ENCODE data around the gene PANX2.

Gene PANX2

DNA sequence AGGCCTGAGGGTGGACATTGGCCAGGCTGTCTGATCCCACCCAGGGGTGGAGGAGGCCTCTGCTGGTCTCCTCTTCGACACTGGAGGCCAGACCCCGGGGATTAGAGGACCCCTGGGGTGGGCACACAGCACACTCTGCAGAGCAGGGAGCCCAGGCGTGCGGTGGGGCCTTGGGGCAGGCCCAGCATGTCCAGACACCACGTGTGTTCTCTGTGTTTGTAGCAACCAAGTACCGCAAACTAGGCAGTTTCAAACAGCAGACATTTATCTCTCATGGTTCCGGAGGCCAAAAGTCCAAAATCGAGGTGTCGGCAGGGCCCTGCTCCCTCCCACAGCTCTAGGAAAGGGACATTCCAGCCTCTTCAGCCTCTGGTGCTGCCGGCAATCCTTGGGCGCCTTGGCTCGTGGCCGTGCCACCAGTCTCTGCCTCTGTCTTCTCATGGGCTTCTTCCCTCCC lies 1.5 kb downstream of the PANX2 start:
- no peak for DNase-seq (ENCODE audit: low spot score)

GRCh38 chr22:50173311-50173982 lies 2.9 kb downstream of the PANX2 start:
- no peak for DNase-seq (ENCODE audit: low spot score)

- no peak for DNase-seq (ENCODE audit: low spot score)
Measured at GRCh38 chr22:50173983-50174355, 3.4 kb downstream of the PANX2 start.

DNA sequence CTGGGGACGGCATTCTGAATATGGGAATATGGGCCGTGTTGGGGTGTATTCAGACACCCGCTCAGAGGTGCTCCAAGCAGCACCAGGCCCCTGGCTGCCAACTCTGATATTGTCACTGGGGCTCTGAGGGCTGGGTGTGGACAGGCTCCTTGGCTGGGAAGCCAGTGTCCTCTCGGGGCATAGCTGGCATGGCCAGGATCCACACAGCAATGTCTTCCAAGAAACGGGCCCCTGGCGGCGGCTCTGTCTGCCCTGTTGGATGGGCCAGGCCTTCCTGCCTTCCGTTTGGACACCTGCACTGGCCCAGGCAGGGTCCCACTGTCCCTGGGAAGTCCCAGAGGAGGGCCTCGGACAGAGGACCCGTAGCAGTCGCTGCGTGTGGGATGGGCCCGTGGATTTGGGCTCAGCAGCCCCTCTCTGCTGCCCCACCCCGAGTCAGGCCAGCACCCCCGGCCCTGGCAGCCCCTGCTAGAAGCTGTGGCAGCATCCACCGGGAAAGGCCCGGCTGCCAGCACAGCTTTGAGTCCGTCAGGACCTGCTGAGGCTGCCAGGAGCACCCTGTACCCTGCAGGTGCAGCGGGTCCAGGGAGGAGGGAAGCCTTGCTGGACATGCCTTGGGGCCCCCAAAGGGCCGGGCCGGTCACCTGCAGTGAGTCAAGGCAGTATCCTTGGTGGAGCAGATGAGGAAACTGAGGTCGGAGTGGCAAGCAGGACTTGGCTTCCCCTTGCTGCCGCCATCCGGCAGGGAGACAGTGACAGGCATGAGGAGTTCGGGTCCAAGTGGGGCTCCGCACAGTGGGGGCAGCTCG lies 4.1 kb downstream of the PANX2 start:
- DNase-seq (ENCODE audit: low spot score) = no peak

- DNase-seq (ENCODE audit: low spot score) = no peak
Measured at GRCh38 chr22:50175191-50175461, 4.6 kb downstream of the PANX2 start.

DNA sequence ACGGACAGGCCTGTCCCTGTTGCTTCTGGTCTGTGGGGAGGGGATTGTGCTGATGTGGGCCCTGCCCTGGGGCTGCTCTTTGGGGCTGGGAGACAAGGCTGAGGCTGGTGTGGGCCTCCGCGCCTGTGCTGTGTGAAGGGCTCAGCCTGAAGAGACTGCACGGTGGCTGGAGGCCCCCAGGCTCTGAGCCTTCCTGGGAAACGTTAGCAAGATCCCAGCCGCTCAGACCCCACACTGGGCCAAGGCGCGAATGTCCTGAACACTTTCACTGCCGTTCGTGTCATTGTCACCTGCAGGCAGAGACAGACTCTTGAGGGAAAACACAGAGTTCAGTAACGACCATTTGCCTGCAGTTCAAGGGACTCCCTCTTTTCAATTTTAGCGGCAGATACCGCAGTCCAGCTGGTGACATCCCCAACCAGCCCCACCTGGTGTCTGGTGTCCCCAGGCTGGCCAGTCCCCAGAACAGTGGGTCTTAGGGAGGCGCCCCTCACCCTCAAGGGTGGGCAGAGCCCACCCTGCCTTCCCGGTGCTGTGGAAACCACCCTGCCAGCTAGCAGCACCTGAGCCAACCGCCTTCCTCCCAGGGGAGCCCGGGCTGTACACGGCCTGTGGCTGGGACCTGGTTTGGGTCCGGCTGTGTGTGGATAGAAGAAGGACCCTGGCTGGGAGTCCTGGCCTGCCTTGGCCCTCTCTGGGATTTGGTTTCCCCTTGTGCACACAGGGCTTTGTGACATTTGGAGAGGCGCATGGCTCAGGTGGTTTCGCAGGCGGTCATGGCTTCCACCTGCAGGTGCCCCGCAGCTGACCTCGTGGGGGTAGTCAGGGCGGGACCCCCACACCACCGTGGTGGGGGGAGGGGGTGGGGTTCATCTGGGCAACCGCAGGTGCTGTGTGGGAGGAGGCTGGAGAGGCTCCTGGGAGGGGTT lies 5.7 kb downstream of the PANX2 start:
- DNase-seq (ENCODE audit: low spot score) = no peak

- no peak for DNase-seq (ENCODE audit: low spot score)
Measured at GRCh38 chr22:50176850-50177536, 6.5 kb downstream of the PANX2 start.

DNA sequence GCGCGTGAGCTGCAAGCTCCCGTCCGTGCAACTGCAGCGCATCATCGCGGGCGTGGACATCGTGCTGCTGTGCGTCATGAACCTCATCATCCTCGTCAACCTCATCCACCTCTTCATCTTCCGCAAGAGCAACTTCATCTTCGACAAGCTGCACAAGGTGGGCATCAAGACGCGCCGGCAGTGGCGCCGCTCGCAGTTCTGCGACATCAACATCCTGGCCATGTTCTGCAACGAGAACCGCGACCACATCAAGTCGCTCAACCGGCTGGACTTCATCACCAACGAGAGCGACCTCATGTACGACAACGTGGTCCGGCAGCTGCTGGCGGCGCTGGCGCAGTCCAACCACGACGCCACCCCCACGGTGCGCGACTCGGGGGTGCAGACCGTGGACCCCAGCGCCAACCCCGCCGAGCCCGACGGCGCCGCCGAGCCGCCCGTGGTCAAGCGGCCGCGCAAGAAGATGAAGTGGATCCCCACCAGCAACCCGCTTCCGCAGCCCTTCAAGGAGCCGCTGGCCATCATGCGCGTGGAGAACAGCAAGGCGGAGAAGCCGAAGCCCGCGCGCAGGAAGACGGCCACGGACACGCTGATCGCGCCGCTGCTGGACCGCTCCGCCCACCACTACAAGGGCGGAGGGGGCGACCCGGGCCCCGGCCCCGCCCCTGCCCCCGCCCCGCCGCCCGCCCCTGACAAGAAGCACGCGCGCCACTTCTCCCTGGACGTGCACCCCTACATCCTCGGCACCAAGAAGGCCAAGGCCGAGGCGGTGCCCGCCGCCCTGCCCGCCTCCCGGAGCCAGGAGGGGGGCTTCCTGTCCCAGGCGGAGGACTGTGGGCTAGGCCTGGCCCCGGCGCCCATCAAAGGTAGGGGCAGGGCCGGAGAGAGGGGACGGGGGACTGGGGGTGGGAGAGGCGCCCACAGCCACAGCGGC lies 7.3 kb downstream of the PANX2 start:
- DNase-seq (ENCODE audit: low spot score) = no peak

GRCh38 chr22:50178471-50178864 lies 7.9 kb downstream of the PANX2 start:
- DNase-seq (ENCODE audit: low spot score) = no peak

DNA sequence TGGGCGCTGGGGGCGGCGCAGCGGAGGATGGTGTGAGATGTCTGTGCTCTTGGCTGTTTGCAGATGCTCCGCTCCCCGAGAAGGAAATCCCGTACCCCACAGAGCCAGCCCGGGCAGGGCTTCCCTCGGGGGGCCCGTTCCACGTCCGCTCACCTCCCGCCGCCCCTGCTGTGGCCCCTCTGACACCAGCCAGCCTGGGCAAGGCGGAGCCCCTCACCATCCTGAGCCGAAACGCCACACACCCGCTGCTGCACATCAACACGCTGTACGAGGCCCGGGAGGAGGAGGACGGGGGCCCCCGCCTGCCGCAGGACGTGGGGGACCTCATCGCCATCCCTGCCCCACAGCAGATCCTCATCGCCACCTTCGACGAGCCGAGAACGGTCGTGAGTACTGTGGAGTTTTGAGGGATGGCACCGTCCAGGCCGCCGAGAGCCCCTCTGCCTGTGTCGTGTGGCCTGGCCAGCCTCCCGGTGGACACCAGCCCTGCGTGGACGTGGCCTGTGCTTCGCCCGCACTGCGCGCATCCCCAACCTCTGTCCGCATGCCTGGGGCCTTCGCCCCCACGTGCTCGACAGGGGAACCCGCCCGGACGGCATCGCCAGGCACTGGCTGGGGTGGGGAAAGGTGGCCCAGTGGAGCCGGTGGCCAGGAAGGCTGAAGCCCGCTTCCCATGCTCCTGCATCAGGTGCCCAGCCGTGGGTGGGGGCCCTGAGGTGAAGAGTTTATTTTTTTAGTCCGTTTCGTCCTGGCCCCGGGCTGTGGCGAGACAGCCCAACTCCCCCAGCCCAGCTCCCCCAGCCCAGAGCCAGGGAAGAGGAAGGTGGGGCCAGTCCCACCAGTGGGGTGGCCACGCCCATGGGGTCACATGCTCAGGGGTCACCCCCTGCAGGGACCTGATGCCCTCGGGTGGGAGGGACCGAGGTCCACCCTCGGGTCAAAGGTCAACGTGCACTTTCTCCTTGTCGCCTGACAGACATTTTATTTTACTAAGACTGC lies 8.6 kb downstream of the PANX2 start:
- DNase-seq (ENCODE audit: low spot score) = no peak

- no peak for DNase-seq (ENCODE audit: low spot score)
Measured at GRCh38 chr22:50179937-50180726, 9.6 kb downstream of the PANX2 start.

GRCh38 chr22:50180727-50181521 lies 10.4 kb downstream of the PANX2 start:
- no peak for DNase-seq (ENCODE audit: low spot score)

DNA sequence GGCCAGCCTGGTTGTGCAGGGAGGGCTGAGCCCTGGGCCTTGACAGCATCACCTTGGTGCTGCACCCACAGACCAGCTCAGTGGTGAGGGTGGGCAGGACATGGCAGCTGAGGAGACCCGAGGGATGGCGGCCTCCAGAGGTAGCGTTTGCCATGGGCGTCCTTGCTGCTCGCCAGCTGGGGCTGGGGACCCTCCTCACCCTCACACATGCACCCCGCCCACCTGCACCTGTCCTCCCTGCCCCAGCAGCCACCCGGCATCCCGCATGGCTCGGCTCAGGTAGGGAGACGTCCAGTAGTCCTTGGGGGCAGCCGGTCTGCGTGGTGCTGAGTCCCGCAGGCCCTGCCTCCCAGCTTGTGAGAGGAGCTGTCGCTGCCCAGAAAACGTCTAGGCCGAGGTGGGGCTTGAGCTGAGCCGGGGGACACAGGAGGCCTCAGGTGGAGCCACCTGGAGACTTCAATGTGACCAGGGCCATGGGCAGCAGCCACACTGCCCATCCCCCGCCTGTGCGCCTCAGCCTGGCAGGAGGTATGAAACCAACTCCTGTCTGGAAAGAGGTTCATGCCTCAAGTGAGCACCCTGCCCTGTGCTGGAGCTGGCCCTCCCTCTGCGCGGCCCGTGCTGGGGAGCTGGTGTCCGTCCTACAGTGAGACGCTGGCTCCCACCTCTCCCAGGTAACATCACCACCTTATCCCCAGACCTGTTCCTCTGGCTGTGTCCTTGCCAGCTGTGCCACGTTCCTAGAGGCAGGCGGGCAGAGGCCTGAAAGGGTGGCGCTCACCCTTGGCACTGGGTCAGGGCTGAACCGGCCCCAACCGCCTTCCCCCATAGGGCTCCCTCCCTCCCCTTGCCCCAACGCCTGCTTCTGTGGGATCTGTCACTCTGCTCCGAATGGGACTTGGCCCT lies 11.9 kb downstream of the PANX2 start:
- no peak for DNase-seq (ENCODE audit: low spot score)

GRCh38 chr22:50183141-50183971 lies 12.8 kb downstream of the PANX2 start:
- DNase-seq (ENCODE audit: low spot score) = no peak

GRCh38 chr22:50184004-50184901 lies 13.7 kb downstream of the PANX2 start:
- DNase-seq (ENCODE audit: low spot score) = peak; percentile 78
